Stimulated activated CD4-positive, alpha-beta T cell treated with anti-CD3 and anti-CD28 coated beads, Interleukin-12 subunit alpha, Interleukin-12 subunit beta, amount 100 ng/mL, for 24 hours (primary cell): Measurements from ENCODE around the gene DSP.
A peak's percentile ranks its signal among the peaks of the same experiment; 100 is the strongest.

Experiments
- DNase-seq, 2 experiments: peaks; one replicate each; pipeline ENCODE4 v3.0.0-alpha.2; 2020; ENCODE audit warnings: low read depth in 2 of 2

The DSP gene

GRCh38 chr6:7537565-7538174 lies 3.8 kb upstream of the DSP start:
- no peak for DNase-seq

- no peak for DNase-seq
These were observed 3.0 kb upstream of the DSP start for GRCh38 chr6:7538484-7538883.

DNA sequence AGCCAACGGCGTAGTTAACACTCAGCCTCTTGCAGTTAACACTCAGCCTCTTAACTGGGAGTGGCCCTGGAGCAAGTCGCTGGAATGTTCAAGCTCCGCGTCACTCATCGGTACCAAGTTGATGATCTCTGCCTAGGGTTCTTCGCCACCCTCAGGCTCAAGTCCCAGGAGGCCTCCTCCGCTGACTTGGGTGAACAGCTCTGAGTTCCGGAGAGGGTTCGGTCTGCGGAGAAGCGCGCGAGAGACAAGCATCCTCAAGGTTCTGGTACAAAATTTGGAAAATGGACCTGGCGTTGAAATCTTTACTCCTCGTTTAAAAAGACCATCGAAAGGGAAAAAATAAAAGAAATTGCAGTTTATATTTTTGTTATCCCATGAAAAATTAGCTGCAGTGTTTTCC lies 876 bp upstream of the DSP start:
- DNase-seq, result no peak

- DNase-seq, result peak in 1 of 2 experiments; percentile 4
These were observed 798 bp downstream of the DSP start for GRCh38 chr6:7542065-7542873.

DNA sequence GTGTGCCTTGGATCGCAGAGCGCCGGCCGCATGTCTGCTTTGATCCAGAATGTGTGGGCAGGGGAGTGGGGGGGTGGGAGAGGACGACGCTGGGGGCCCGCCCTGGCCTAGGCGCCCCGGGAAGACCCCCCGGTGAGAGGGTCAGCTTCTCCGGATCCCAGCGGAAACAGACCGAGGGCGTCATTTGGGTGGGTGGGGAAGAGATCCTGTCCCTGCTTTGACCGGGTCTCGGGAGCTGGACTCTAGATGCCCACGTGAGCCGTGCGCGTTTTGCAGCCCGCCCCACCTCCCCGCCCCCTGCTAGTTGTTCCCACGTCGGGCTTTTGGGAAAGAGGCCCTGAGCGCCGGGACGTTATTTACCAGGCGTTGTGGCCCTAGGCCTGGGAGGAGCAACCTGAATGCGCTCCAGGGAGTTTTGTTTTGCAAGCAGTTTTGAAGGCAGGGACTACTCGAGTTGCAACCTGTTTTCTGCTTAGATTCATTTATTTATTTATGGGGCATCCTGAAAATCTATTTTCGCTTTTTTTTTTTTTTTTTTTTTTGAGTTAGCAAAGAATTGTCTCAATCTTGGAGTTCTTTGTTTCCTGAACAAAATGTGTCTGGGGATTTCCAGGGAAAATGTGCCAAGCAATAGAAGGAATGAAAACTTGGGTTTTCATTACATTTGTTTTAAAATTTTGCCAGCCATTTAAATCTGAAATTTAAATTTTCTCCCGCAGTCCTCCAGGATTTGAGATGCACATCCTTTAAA lies 1.6 kb downstream of the DSP start:
- no peak for DNase-seq

- DNase-seq, result no peak
These were observed 2.4 kb downstream of the DSP start for GRCh38 chr6:7543789-7544424.

GRCh38 chr6:7544597-7544996 lies 3.1 kb downstream of the DSP start:
- DNase-seq, result no peak

- DNase-seq, result no peak
These were observed 4.0 kb downstream of the DSP start for GRCh38 chr6:7545316-7546019.

DNA sequence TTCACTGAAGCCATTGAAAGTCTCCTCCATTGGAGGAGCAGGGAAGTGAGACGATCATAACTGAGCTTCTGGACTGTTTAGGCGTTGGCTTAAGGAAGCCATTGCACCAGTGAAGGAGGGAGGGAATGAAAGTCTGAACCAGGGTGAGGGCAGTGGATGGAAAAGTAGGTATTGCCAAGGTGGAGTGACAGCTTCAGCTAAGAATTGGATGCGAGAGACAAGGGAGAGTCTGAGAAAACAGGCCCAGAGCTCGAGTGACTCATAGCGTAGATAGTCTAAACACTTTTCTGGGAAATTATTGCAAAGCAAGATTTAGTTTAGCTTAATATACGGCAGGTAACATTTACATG lies 4.5 kb downstream of the DSP start:
- DNase-seq, result no peak

GRCh38 chr6:7546383-7546782 lies 4.9 kb downstream of the DSP start:
- no peak for DNase-seq

DNA sequence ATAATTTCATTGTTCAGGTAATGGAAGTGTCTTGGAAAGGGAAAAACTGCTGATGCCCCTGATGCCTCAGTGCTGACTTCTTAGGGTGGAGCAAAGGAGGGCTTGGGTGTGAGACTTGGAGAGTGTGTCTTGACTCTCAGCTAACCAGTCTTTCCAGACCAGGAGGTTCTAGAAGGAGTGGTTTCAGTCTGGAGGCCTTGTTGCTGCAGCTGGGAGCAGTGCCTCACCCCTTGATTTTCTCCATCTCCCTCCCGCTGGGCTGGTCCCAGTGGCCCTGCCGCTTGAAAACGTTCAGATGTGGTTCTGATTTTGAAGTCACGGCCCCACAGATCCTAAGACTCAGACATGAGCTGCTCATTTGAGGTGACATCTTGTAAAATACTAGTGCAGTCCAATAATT lies 5.4 kb downstream of the DSP start:
- DNase-seq, result no peak

DNA sequence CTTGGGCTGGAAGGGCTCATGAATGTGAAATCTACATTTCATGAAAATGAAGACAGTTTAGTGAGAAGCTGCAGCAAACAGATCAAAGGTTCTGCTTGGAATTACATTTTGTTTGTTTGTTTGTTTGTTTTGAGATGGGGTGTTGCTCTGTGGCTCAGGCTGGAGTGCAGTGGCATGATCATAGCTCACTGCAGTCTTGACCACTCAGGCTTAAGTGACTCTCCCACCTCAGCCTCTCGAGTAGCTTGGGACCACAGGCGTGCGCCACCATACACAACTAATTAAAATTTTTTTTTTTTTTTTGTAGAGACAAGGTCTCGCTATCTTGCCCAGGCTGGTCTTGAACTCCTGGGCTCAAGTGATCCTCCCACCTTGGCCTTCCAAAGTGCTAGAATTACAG lies 5.8 kb downstream of the DSP start:
- no peak for DNase-seq

- no peak for DNase-seq
These were observed 8.9 kb downstream of the DSP start for GRCh38 chr6:7550433-7550801.

- DNase-seq, result no peak
These were observed 13.2 kb downstream of the DSP start for GRCh38 chr6:7554533-7555275.

DNA sequence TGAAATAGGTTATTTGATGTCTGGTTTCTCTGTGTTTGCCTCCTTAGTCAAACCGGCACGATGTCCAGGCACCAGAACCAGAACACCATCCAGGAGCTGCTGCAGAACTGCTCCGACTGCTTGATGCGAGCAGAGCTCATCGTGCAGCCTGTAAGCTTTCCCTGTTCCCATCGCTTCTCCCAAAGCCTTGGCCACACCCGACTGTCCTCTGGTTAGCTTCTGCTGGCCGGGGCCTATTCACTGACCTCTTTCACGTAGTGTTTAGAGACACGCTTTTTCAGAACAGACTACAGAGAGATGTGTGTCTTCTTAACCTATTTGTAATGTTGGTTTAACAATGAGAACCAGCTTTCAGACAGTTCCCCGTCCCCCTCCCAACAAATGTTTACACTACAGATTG lies 14.2 kb downstream of the DSP start:
- no peak for DNase-seq

GRCh38 chr6:7556394-7557106 lies 15.1 kb downstream of the DSP start:
- no peak for DNase-seq

GRCh38 chr6:7557652-7558051 lies 16.2 kb downstream of the DSP start:
- DNase-seq, result no peak

DNA sequence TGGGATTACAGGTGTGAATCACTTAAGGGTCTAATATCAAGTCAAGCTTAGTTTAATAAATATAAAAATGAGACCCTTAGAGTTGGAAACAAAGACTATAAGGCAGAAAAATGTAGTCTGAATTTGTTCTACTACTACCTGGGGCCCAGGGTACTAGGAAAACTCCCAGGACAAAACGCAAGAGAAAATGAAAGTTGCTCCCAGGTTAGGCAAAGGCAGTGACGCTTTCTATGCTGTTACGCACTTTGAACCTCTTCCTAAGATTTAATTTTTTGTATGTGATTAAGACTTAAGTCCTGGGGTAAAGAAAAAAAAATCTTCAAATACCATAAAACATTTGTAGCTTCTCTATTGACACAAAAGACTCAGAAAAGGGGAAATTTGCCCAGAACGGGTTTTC lies 17.3 kb downstream of the DSP start:
- DNase-seq, result no peak

- no peak for DNase-seq
These were observed 17.7 kb downstream of the DSP start for GRCh38 chr6:7559196-7559595.

GRCh38 chr6:7559651-7560385 lies 18.3 kb downstream of the DSP start:
- DNase-seq, result no peak
